HepG2 (cell line): ENCODE data around the gene FAM174C.

Experiments
- KAT8 ChIP-seq: IDR thresholded peaks from 2 replicates; pipeline ENCODE4 v1.6.1; 2016; ENCODE audit warnings: missing genetic modification reagents, missing compliant biosample characterization
- ZNF124 ChIP-seq: sonication (generic); formaldehyde crosslinking; IDR thresholded peaks from 2 replicates; pipeline ENCODE4 v1.4.0; 2020; ENCODE audit warnings: missing genetic modification reagents
- TF ChIP-seq, protein P1 (sequence below): sonication (generic); formaldehyde crosslinking; IDR thresholded peaks from 2 replicates; pipeline ENCODE4 v1.5.1; 2020; ENCODE audit warnings: missing genetic modification reagents, mild to moderate bottlenecking, borderline replicate concordance
- TF ChIP-seq, protein P2 (sequence below): sonication (generic); formaldehyde crosslinking; IDR thresholded peaks from 2 replicates; pipeline ENCODE4 v1.9.0; 2021; ENCODE audit warnings: mild to moderate bottlenecking, missing genetic modification reagents

DNA sequence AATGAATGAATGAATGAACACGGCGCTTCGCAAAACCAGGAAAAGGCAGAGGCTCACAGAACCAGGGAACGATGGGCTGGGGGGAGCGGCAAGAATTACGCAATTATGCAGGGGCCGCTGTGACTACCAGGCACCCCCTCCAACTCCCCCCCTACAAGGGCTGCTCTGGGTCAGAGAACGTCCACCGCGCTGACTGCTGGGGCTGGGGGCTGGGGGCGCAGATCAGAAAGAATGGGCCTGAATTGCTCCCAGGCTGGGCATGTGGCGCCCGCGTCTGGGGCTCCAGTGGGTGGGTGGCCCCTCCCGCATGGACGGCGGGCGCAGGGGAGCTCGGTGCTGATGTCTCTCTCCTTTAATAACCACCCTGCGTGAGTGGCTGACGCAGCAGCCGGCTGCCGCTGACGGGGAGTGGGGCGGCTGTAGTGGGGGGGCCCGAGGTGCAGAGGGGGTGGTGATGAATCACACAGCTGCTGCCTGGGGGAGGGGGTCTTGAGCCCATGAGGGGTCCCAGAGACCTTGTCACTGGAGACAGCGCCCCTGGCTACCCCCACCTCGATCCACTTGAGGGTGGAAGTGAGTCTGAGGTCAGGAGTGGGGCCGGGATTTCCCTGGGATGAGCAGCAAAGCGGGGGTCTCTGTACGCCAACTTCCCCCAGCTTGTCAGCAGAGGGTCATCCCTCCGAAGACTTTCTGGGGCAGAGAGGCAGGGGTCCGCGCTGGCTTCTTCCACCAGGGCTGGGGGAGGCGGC, 7.7 kb upstream of the FAM174C start:
- TF ChIP-seq ZNF124 (CRISPR knock-in tag) (no peak), KAT8 (CRISPR knock-in tag) (no peak)
- TF ChIP-seq, protein P1, sequence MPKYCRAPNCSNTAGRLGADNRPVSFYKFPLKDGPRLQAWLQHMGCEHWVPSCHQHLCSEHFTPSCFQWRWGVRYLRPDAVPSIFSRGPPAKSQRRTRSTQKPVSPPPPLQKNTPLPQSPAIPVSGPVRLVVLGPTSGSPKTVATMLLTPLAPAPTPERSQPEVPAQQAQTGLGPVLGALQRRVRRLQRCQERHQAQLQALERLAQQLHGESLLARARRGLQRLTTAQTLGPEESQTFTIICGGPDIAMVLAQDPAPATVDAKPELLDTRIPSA (CRISPR knock-in tag) = no peak
- TF ChIP-seq, protein P2, sequence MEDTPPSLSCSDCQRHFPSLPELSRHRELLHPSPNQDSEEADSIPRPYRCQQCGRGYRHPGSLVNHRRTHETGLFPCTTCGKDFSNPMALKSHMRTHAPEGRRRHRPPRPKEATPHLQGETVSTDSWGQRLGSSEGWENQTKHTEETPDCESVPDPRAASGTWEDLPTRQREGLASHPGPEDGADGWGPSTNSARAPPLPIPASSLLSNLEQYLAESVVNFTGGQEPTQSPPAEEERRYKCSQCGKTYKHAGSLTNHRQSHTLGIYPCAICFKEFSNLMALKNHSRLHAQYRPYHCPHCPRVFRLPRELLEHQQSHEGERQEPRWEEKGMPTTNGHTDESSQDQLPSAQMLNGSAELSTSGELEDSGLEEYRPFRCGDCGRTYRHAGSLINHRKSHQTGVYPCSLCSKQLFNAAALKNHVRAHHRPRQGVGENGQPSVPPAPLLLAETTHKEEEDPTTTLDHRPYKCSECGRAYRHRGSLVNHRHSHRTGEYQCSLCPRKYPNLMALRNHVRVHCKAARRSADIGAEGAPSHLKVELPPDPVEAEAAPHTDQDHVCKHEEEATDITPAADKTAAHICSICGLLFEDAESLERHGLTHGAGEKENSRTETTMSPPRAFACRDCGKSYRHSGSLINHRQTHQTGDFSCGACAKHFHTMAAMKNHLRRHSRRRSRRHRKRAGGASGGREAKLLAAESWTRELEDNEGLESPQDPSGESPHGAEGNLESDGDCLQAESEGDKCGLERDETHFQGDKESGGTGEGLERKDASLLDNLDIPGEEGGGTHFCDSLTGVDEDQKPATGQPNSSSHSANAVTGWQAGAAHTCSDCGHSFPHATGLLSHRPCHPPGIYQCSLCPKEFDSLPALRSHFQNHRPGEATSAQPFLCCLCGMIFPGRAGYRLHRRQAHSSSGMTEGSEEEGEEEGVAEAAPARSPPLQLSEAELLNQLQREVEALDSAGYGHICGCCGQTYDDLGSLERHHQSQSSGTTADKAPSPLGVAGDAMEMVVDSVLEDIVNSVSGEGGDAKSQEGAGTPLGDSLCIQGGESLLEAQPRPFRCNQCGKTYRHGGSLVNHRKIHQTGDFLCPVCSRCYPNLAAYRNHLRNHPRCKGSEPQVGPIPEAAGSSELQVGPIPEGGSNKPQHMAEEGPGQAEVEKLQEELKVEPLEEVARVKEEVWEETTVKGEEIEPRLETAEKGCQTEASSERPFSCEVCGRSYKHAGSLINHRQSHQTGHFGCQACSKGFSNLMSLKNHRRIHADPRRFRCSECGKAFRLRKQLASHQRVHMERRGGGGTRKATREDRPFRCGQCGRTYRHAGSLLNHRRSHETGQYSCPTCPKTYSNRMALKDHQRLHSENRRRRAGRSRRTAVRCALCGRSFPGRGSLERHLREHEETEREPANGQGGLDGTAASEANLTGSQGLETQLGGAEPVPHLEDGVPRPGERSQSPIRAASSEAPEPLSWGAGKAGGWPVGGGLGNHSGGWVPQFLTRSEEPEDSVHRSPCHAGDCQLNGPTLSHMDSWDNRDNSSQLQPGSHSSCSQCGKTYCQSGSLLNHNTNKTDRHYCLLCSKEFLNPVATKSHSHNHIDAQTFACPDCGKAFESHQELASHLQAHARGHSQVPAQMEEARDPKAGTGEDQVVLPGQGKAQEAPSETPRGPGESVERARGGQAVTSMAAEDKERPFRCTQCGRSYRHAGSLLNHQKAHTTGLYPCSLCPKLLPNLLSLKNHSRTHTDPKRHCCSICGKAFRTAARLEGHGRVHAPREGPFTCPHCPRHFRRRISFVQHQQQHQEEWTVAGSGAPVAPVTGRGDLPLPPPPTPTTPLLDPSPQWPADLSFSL = no peak
